Pons (tissue), 1 donor: Measurements from ENCODE around the gene GGTLC1.
"Not testable (repeated sequence)": the region's sequence is repeated elsewhere in the genome, so short reads cannot be mapped to it uniquely, and the experiment has no call there.

Experiments used
- DNase-seq: peaks from one replicate; pipeline ENCODE4 v3.0.0-alpha.2; 2016; ENCODE audit warnings: low spot score

Gene GGTLC1

DNA sequence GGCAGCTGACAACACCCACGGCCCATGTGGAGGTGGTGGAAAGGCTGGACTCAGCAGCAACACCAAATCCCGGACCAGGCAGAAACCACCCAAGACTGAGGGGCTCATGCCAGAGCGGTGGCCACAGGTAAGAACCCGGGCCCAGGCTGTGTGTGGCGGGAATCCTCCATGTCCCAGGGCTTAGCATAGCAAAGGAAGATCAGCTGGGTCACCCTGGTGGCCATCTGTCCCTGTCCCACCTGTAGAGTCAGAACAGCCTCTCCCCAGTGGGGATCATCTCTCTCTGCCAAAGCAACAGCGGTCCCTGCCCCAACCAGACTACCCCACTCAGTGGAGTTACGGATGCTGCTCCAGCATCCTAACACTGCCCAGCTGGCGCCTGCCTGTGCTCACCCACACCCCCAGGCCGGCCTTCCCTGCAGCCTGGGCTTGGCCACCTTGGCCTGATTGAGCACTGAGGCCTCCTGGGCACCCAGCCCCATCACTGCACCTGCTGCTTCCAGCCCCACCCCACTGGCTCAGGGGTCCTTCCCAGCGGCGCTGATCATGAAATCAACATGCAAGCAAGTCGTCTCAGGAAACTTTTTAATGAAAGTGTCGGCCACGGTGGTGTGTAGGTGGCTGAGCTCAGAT, 5.5 kb upstream of the GGTLC1 start:
- DNase-seq = not testable (repeated sequence)

DNA sequence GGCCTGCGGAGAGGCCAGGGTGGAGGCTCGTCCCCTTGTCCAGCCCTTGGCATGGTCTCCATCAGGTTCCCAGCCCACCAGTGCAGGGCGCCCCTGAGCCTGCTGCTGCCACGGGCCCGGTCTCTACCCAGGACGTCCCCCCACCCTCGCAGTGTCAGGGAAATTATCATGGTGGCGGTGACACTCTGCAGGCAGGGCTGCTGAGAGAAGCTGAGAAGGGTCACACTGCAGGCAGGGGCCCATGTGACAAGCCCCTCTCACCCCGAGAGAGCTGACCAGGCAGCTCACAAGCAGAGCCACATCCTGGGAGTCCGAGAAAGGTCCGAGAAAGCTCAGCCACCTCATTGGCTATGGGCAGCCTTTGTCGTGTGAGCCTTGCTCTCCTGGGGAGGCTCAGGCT, 4.9 kb upstream of the GGTLC1 start:
- DNase-seq = not testable (repeated sequence)

GRCh38 chr20:23990296-23990695, 1.7 kb upstream of the GGTLC1 start:
- DNase-seq = not testable (repeated sequence)

- not testable (repeated sequence) for DNase-seq
Observed at GRCh38 chr20:23988966-23989365, 387 bp upstream of the GGTLC1 start.

GRCh38 chr20:23986716-23987115, 1.9 kb downstream of the GGTLC1 start:
- not testable (repeated sequence) for DNase-seq

DNA sequence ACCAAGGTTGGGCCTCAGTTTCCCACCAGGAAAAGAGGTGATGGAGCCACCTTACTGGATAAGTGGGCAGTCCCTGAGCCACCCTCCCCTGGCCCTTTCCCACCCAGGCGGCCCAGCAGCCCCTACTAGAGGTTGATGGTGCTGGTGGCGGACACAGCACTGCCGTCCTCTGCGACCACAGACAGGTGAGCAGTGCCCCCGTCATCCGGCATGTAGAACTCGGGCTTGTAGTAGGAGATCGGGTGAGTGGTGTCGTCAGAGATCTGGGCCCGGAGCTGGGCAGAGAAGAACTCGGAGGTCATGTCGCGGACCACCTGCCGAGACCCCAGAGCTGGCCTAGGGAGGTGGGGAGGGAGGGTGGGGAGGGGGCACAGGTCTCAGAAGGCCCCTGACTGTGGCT, 2.3 kb downstream of the GGTLC1 start:
- not testable (repeated sequence) for DNase-seq

DNA sequence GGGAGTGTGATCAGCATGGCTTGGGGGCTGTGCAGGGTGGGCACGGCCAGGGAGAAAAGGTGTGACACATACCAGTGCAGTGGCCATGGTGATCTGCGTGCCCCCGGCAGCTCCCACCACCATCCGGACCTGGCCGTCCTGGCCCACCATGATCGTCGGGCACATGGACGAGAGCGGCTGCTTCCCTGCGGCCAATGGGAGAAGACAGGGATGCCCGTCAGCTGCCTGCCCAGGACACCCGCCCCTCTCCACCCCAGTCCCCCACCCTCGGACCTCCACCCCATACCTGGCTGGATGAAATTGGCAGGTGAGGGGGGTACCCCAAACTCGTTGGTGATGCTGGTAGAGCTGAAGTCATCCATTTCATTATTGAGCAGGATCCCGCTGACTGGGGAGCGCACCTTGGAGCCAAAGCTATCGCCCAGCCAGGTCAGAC, 2.8 kb downstream of the GGTLC1 start:
- not testable (repeated sequence) for DNase-seq

DNA sequence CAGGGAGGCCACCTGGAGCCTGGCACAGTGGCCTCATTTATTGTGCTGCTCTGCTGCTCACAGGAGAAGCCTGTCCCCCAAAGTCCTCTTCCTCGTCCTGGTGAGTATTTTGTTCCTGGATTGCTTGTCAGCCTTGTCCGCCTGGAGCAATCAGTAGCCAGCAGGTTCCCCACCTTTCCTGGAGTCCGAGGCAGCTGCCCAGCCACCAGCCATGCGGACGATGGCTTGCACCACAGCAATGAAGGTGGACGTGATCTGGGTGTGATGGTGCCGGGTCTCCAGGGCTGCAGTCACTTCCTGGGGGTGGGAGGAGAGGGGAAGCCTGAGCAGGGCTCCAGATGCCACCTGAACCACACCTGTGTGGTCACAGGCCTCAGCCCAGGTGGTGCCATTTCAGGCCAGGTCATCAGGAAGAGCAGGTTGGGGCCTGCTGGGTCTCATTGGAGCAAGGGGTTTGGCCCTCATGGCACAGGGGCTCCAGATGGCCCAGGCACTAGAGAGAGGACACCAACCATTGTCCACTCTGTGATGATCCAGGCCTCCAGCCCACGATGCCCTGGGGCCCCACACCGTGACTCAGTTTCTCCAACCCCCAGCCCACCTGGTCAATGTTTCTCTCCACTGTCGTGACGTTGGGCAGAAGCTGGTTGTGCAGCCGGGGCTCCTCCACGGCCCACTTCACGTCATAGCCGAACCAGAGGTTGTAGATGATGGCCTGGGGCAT, 3.4 kb downstream of the GGTLC1 start:
- DNase-seq = not testable (repeated sequence)

GRCh38 chr20:23984476-23985023, 4.0 kb downstream of the GGTLC1 start:
- DNase-seq = not testable (repeated sequence)

DNA sequence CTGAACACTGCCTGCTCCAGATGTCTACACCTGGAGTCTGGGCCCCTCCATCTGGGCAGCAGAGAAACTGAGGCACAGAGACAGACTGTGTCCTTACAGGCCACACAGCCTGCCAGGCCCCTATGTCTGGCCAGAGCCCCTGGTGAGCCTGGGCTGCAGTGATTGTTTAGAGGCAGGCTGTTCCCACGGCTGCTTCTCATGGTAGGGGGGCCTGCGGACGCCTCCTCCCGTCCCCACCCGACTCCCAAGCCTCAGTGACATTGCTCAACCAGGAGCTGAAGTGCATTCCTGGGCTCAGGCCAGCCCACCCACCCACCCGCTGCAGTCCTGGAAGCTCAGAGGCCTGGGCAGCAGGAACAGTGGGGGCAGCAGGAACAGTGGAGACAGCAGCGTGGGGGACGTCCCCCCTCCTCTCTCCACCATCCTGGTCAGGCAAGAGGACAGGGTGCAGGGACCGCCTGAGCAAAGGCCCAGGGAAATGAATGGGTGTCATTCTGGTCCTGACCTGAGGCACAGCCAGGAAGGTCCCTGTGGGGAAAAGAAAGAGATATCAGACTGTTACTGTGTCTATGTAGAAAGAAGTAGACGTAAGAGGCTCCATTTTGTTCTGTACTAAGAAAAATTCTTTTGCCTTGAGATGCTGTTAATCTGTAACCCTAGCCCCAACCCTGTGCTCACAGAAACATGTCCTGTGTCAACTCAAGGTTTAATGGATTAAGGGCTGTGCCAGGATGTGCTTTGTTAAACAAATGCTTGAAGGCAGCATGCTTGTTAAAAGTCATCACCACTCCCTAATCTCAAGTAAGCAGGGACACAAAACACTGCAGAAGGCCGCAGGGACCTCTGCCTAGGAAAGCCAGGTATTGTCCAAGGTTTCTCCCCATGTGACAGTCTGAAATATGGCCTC, 6.2 kb downstream of the GGTLC1 start:
- not testable (repeated sequence) for DNase-seq

- not testable (repeated sequence) for DNase-seq
Observed at GRCh38 chr20:23981526-23981925, 7.1 kb downstream of the GGTLC1 start.

DNA sequence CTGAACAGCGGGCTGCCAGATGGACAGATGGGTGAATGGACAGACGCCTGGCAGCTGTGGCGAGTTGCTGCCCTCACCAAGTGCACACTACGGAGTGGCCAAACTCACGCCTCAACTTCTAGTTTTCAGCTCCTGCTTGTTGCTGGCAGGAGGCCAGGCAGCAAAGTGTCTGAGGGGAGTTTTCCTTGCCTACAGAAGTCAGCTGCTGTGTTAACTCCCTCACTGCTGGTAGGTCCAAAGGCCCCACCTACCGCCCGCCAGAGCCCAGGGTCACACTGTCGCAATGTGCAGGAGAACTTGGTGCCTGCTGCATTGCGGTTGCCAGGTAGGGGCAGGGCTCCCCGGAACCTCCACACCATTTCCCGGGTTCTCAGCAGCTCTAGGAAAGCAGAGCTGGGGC, 7.6 kb downstream of the GGTLC1 start:
- not testable (repeated sequence) for DNase-seq

DNA sequence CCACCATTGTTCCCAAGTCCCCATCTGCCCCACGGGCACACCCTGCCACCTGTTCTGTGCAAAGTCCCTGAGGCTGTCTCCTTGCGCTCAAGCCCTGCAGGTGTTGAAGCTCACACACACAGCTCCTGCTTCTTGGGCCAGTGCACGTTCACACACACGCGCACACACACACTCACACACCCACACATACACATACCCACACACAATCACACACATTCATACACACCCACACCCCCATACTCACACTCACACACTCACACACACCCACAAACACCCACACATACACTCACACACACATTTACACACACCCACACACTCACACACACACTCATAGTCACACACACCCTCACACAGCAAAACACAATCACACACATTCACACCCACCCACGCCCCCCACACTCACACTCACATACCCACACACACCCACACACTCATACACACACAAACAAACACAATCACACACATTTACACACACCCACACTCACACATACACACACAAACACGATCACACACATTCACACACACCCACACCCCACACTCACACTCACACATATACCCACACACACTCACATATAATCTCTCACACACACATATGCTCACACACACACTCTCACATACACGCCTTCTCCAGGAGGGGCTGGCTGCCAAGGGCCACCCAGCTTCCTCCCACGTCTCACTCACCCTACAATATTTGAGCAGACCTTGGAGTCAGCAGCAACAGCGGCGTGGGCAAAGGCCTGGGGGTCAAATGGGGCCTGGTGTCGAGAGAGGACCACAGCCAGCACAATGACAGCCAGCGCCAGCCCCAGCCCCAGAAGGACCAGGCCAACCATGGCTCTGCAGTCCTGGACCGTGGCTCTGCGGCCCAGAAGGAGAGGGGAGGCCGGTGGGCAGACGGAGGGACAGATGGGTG, 8.4 kb downstream of the GGTLC1 start:
- DNase-seq = not testable (repeated sequence)

DNA sequence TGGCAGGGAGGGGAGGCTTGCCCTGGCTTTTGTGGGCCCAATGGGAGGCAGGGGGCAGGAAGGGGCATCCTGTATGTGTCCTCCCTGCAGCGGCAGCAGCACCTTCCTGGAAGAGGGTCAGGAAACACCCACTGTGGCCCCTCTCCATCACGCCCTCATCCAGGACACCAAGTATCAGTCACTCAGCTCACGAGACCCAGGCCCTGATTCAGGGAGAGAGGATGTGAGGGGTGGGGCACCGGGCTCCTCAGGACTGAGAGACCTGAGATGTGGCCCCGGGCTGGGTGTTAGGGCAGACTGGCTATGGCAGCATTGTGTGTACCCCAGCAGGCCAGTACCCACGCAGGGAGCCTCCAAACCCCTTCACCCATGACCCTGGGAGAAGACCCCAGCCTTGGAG, 9.2 kb downstream of the GGTLC1 start:
- DNase-seq = not testable (repeated sequence)

DNA sequence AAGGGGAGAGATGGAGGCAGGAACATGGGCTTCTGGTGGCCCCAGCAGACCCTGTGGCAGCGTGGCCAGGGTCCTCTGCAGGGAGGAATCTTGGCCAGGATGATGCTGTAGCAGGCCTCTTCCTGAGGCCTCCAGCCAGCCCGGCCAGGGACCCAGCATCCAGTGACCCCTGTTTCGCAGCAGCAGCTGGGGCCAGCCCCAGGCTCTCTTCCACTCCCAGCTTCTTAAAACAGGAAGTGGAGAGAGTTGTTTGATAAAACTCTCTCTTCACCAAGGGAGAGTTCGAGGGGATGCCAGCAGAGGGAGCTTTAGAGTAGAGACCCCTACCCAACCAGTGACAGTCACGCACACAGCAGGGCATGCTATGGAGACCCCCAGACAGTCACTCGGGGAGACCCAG, 10.1 kb downstream of the GGTLC1 start:
- not testable (repeated sequence) for DNase-seq

- no peak for DNase-seq
Observed at GRCh38 chr20:23974966-23975365, 13.6 kb downstream of the GGTLC1 start.

DNA sequence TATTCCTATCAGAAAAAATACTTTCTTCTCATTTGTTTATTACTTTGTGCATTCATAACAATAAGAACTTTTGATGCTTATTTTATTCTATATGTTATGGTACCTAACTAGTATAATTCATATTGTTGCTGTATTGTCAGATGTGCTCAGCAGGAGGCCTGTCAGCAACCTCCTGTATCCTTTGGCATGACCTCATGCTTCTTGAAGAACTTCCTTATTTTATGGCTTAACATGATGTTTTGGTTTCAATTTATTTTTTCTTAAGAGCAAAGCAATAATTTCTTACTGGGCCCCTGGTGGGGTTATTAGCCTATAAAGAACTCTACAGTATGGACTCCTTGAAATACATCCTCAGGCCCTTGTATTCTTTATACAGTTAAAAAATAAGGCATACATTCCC, 17.3 kb downstream of the GGTLC1 start:
- no peak for DNase-seq

DNA sequence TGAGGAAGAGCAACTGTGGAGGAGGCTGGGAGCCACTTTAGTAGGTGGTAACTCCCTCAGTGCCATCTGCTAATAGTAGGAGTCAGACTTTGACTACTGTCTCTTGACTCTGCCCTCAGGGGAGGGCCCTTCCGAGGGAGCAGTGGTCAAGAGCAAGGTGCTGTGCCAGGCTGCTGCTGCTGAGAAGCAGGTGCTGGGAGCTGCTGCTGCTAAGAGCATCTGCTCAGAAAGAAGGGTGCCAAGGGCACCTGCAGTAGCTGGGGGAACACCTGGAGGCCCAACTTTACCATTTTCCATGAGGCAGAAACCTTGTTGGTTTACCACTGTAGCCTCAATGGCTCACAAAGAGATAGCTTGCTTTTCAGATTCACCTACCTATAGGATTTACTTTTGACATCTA, 18.5 kb downstream of the GGTLC1 start:
- no peak for DNase-seq

DNA sequence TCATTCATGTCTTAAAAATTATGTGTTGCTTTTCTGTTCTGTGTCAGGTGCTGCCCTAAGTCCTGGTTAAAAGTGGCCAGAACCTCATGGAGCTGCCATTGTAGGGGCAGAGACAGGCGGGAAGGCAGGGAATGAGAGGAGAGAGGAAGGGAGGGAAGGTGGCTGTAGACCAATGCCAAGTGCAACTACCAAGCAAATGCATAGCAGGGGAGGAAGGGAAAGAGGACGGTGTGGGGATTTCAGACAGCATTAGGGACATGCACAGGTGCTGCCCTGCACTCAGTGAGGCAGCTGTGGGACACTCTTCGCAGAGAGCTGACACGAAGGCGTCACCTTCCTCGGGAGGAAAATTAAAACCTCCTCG, 21.0 kb downstream of the GGTLC1 start:
- DNase-seq = no peak

- no peak for DNase-seq
Observed at GRCh38 chr20:23966927-23967615, 21.5 kb downstream of the GGTLC1 start.

- no peak for DNase-seq
Observed at GRCh38 chr20:23966298-23966697, 22.3 kb downstream of the GGTLC1 start.
